ENCODE data around the gene ATPAF1. TPM values are rescaled to one million over a fixed set of nuclear protein-coding genes. Genes with fewer than 3 reads are reported as not detected.
A peak's percentile ranks its signal among the peaks of the same experiment; 100 is the strongest.
"Not testable (repeated sequence)": the region's sequence is repeated elsewhere in the genome, so short reads cannot be mapped to it uniquely, and the experiment has no call there.

Gene ATPAF1
- polyA plus RNA-seq, 3 donors, result 95.5 to 111 (median 99.4) TPM

GRCh38 chr1:46689356-46689755, 21.2 kb upstream of the ATPAF1 start:
- DNase-seq (ENCODE audit: extremely low read depth in 1 of 11, low read depth in 9 of 11, low spot score in 4 of 11), result no peak

- DNase-seq (ENCODE audit: extremely low read depth in 1 of 11, low read depth in 9 of 11, low spot score in 4 of 11), result no peak
Observed at GRCh38 chr1:46687921-46688509, 19.9 kb upstream of the ATPAF1 start.

GRCh38 chr1:46687093-46687659, 19.0 kb upstream of the ATPAF1 start:
- peak in 8 of 11 donors; percentile 7 to 38 (median 30) for DNase-seq (ENCODE audit: extremely low read depth in 1 of 11, low read depth in 9 of 11, low spot score in 4 of 11)

GRCh38 chr1:46686255-46686654, 18.1 kb upstream of the ATPAF1 start:
- DNase-seq (ENCODE audit: extremely low read depth in 1 of 11, low read depth in 9 of 11, low spot score in 4 of 11), result no peak

GRCh38 chr1:46684670-46685069, 16.5 kb upstream of the ATPAF1 start:
- no peak for DNase-seq (ENCODE audit: extremely low read depth in 1 of 11, low read depth in 9 of 11, low spot score in 4 of 11)

- no peak for DNase-seq (ENCODE audit: extremely low read depth in 1 of 11, low read depth in 9 of 11, low spot score in 4 of 11)
Observed at GRCh38 chr1:46682064-46682463, 13.9 kb upstream of the ATPAF1 start.

GRCh38 chr1:46681333-46682034, 13.3 kb upstream of the ATPAF1 start:
- DNase-seq (ENCODE audit: extremely low read depth in 1 of 11, low read depth in 9 of 11, low spot score in 4 of 11), result no peak

GRCh38 chr1:46679789-46680573, 11.8 kb upstream of the ATPAF1 start:
- DNase-seq (ENCODE audit: extremely low read depth in 1 of 11, low read depth in 9 of 11, low spot score in 4 of 11), result no peak

- DNase-seq (ENCODE audit: extremely low read depth in 1 of 11, low read depth in 9 of 11, low spot score in 4 of 11), result no peak
Observed at GRCh38 chr1:46677339-46677738, 9.2 kb upstream of the ATPAF1 start.

- no peak for DNase-seq (ENCODE audit: extremely low read depth in 1 of 11, low read depth in 9 of 11, low spot score in 4 of 11)
Observed at GRCh38 chr1:46676531-46676930, 8.4 kb upstream of the ATPAF1 start.

- no peak for DNase-seq (ENCODE audit: extremely low read depth in 1 of 11, low read depth in 9 of 11, low spot score in 4 of 11)
Observed at GRCh38 chr1:46675549-46676314, 7.6 kb upstream of the ATPAF1 start.

GRCh38 chr1:46673749-46674182, 5.6 kb upstream of the ATPAF1 start:
- no peak for DNase-seq (ENCODE audit: extremely low read depth in 1 of 11, low read depth in 9 of 11, low spot score in 4 of 11)

GRCh38 chr1:46672696-46673095, 4.5 kb upstream of the ATPAF1 start:
- DNase-seq (ENCODE audit: extremely low read depth in 1 of 11, low read depth in 9 of 11, low spot score in 4 of 11), result no peak

GRCh38 chr1:46671554-46671953, 3.4 kb upstream of the ATPAF1 start, which contains the start of gene TEX38:
Gene TEX38, plus strand, starts transcription at chr1:46671854. Its CDS starts 81 bp downstream, at chr1:46671935.
- no peak for DNase-seq (ENCODE audit: extremely low read depth in 1 of 11, low read depth in 9 of 11, low spot score in 4 of 11)

GRCh38 chr1:46670134-46670533, 2.0 kb upstream of the ATPAF1 start:
- DNase-seq (ENCODE audit: extremely low read depth in 1 of 11, low read depth in 9 of 11, low spot score in 4 of 11), result no peak

- no peak for DNase-seq (ENCODE audit: extremely low read depth in 1 of 11, low read depth in 9 of 11, low spot score in 4 of 11)
Observed at GRCh38 chr1:46665983-46666382, 2.2 kb downstream of the ATPAF1 start.

GRCh38 chr1:46662919-46663318, 5.2 kb downstream of the ATPAF1 start:
- DNase-seq (ENCODE audit: extremely low read depth in 1 of 11, low read depth in 9 of 11, low spot score in 4 of 11), result not testable (repeated sequence)

GRCh38 chr1:46660116-46660515, 8.0 kb downstream of the ATPAF1 start:
- not testable (repeated sequence) for DNase-seq (ENCODE audit: extremely low read depth in 1 of 11, low read depth in 9 of 11, low spot score in 4 of 11)

GRCh38 chr1:46659307-46659870, 8.8 kb downstream of the ATPAF1 start:
- no peak for DNase-seq (ENCODE audit: extremely low read depth in 1 of 11, low read depth in 9 of 11, low spot score in 4 of 11)
